Amygdala (tissue), 56 donors: ENCODE data around the gene USH1C.

Experiments used
- DNase-seq, 56 donors: peaks; one replicate each; lab custom pipeline; 2025; lab: John Stamatoyannopoulos, UW

Gene USH1C

GRCh38 chr11:17528906-17529843 is 15.0 kb downstream of the USH1C start:
- DNase-seq, result peak in 3 of 56 donors; percentile 14 to 21 (median 17)

GRCh38 chr11:17528181-17528691 is 16.0 kb downstream of the USH1C start:
- peak in 45 of 56 donors; percentile 6 to 76 (median 47) for DNase-seq

GRCh38 chr11:17527628-17527995 is 16.6 kb downstream of the USH1C start:
- no peak for DNase-seq

- DNase-seq, result no peak
These were observed 17.1 kb downstream of the USH1C start for GRCh38 chr11:17526931-17527627.

- DNase-seq, result peak in 3 of 56 donors; percentile 9 to 20 (median 16)
These were observed 17.9 kb downstream of the USH1C start for GRCh38 chr11:17526326-17526725.

- DNase-seq, result no peak
These were observed 18.6 kb downstream of the USH1C start for GRCh38 chr11:17525570-17525969.

GRCh38 chr11:17524221-17524620 is 20.0 kb downstream of the USH1C start:
- no peak for DNase-seq

- no peak for DNase-seq
These were observed 21.6 kb downstream of the USH1C start for GRCh38 chr11:17522655-17523054.

GRCh38 chr11:17521106-17521900 is 22.9 kb downstream of the USH1C start:
- no peak for DNase-seq

GRCh38 chr11:17519061-17519885 is 24.9 kb downstream of the USH1C start:
- peak in 20 of 56 donors; percentile 14 to 76 (median 36) for DNase-seq

GRCh38 chr11:17518366-17518765 is 25.9 kb downstream of the USH1C start:
- DNase-seq, result no peak

GRCh38 chr11:17517186-17517585 is 27.0 kb downstream of the USH1C start:
- peak in 1 of 56 donors; percentile 40 for DNase-seq

GRCh38 chr11:17516551-17517150 is 27.6 kb downstream of the USH1C start:
- DNase-seq, result peak in 36 of 56 donors; percentile 8 to 84 (median 40)

- DNase-seq, result no peak
These were observed 28.6 kb downstream of the USH1C start for GRCh38 chr11:17515443-17516176.

- DNase-seq, result no peak
These were observed 29.7 kb downstream of the USH1C start for GRCh38 chr11:17514476-17514875.

- DNase-seq, result no peak
These were observed 30.4 kb downstream of the USH1C start for GRCh38 chr11:17513853-17514252.

- no peak for DNase-seq
These were observed 32.1 kb downstream of the USH1C start for GRCh38 chr11:17512101-17512500.

- no peak for DNase-seq
These were observed 32.6 kb downstream of the USH1C start for GRCh38 chr11:17511571-17511970.
